HL-60 (cell line): Measurements from ENCODE around the gene MBD5.

Experiments
- CTCF ChIP-seq: IDR thresholded peaks from one replicate; pipeline ENCODE4 v1.5.1; 2011; ENCODE audit warnings: low read length, control low read depth, inconsistent platforms; ENCODE audit not compliant: insufficient read depth
- SPI1 ChIP-seq: IDR thresholded peaks from 2 replicates; pipeline ENCODE4 v1.6.1; 2012; ENCODE audit warnings: low read depth, mild to moderate bottlenecking, borderline replicate concordance

GRCh38 chr2:148402786-148403185, 381.9 kb downstream of the MBD5 start:
- no peak for TF ChIP-seq SPI1
- no peak for TF ChIP-seq CTCF
